GM23338 (cell line): ENCODE results near the gene C2orf92.

Experiments
- EZH2 ChIP-seq: fragments of 200-600 bp; sonication (generic); IDR thresholded peaks from one replicate; pipeline ENCODE4 v1.8.0; 2017; ENCODE audit warnings: antibody characterized with exemption, mild to moderate bottlenecking, low read depth; ENCODE audit not compliant: unreplicated experiment
- EZH2phosphoT487 ChIP-seq: fragments of 200-600 bp; sonication (generic); IDR thresholded peaks from one replicate; pipeline ENCODE4 v1.8.1; 2018; ENCODE audit warnings: antibody characterized with exemption; ENCODE audit not compliant: unreplicated experiment
- JUNB ChIP-seq: IDR thresholded peaks from one replicate; pipeline ENCODE4 v1.6.1; 2016; ENCODE audit warnings: antibody characterized with exemption; ENCODE audit not compliant: unreplicated experiment
- POLR2AphosphoS5 ChIP-seq: IDR thresholded peaks from 2 replicates; pipeline ENCODE4 v1.6.1; 2016; ENCODE audit warnings: antibody characterized with exemption, low read depth
- ZNF114 ChIP-seq: fragments of 250-450 bp; sonication (Bioruptor Pico); IDR thresholded peaks from 2 replicates; pipeline ENCODE4 v1.5.0; 2020; ENCODE audit warnings: mild to moderate bottlenecking, moderate library complexity
- ZNF331 ChIP-seq: fragments of 250-450 bp; sonication (Bioruptor Pico); IDR thresholded peaks from 2 replicates; pipeline ENCODE4 v1.5.0; 2020; ENCODE audit warnings: low read depth, mild to moderate bottlenecking, moderate library complexity
- TF ChIP-seq, protein P1 (sequence below), 2 experiments: fragments of 200-600 bp in 1 of 2; sonication (generic) in 1 of 2; conservative IDR thresholded peaks; 2 replicates each; pipeline versions ENCODE4 v1.5.1 to v1.6.1; 2016 to 2017; ENCODE audit warnings: antibody characterized with exemption in 2 of 2, low read depth in 2 of 2, mild to moderate bottlenecking in 2 of 2, moderate library complexity in 1 of 2
- TF ChIP-seq, protein P2 (sequence below): IDR thresholded peaks from one replicate; pipeline ENCODE4 v1.6.1; 2018; ENCODE audit warnings: antibody characterized with exemption; ENCODE audit not compliant: unreplicated experiment
- TF ChIP-seq, protein P3 (sequence below): fragments of 250-450 bp; sonication (Bioruptor Pico); IDR thresholded peaks from 2 replicates; pipeline ENCODE4 v1.5.0; 2020; ENCODE audit warnings: mild to moderate bottlenecking, moderate library complexity
- TF ChIP-seq, protein P4 (sequence below): IDR thresholded peaks from 2 replicates; pipeline ENCODE4 v1.6.1; 2016; ENCODE audit warnings: antibody characterized with exemption

DNA sequence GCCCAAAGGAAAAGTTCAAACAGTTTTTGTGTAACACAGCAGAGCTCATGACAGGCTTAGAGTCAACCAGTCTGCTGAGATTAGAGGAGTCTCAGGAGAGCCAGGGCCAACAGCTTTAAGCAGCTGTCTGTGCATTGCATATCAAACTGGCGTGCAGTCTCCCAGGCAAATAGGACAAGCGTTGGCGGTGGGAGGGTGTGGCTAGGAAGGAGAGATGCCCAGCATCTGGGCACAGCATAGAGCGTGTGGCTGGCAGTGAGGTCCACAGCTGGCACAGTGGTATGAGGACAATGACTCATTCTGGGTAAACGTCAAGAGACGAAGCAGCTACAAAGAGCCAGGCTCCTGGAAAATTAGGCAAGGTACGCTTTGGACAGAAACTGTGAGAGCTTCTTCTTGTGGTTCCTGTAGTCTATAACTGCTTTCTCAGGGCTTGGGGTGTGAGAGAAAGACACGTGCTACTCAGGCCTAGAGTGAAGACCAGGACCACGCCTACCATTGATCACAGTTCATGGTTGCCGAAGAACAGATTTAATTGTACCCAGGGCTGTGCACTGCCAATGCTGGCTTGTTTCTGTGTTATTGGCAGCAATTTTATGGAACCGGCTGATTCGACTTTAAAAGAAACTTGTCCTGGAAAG, 58.7 kb downstream of the C2orf92 start:
- TF ChIP-seq EZH2phosphoT487 (no peak), EZH2 (no peak), POLR2AphosphoS5 (no peak), ZNF331 (CRISPR knock-in tag) (no peak), JUNB (no peak), ZNF114 (CRISPR knock-in tag) (no peak)
- TF ChIP-seq, protein P1, sequence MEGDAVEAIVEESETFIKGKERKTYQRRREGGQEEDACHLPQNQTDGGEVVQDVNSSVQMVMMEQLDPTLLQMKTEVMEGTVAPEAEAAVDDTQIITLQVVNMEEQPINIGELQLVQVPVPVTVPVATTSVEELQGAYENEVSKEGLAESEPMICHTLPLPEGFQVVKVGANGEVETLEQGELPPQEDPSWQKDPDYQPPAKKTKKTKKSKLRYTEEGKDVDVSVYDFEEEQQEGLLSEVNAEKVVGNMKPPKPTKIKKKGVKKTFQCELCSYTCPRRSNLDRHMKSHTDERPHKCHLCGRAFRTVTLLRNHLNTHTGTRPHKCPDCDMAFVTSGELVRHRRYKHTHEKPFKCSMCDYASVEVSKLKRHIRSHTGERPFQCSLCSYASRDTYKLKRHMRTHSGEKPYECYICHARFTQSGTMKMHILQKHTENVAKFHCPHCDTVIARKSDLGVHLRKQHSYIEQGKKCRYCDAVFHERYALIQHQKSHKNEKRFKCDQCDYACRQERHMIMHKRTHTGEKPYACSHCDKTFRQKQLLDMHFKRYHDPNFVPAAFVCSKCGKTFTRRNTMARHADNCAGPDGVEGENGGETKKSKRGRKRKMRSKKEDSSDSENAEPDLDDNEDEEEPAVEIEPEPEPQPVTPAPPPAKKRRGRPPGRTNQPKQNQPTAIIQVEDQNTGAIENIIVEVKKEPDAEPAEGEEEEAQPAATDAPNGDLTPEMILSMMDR (conservative IDR thresholded peaks at IDR 0.05; ENCODE audit: low read depth in 2 of 2): no peak
- TF ChIP-seq, protein P2, sequence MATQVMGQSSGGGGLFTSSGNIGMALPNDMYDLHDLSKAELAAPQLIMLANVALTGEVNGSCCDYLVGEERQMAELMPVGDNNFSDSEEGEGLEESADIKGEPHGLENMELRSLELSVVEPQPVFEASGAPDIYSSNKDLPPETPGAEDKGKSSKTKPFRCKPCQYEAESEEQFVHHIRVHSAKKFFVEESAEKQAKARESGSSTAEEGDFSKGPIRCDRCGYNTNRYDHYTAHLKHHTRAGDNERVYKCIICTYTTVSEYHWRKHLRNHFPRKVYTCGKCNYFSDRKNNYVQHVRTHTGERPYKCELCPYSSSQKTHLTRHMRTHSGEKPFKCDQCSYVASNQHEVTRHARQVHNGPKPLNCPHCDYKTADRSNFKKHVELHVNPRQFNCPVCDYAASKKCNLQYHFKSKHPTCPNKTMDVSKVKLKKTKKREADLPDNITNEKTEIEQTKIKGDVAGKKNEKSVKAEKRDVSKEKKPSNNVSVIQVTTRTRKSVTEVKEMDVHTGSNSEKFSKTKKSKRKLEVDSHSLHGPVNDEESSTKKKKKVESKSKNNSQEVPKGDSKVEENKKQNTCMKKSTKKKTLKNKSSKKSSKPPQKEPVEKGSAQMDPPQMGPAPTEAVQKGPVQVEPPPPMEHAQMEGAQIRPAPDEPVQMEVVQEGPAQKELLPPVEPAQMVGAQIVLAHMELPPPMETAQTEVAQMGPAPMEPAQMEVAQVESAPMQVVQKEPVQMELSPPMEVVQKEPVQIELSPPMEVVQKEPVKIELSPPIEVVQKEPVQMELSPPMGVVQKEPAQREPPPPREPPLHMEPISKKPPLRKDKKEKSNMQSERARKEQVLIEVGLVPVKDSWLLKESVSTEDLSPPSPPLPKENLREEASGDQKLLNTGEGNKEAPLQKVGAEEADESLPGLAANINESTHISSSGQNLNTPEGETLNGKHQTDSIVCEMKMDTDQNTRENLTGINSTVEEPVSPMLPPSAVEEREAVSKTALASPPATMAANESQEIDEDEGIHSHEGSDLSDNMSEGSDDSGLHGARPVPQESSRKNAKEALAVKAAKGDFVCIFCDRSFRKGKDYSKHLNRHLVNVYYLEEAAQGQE: no peak
- TF ChIP-seq, protein P3, sequence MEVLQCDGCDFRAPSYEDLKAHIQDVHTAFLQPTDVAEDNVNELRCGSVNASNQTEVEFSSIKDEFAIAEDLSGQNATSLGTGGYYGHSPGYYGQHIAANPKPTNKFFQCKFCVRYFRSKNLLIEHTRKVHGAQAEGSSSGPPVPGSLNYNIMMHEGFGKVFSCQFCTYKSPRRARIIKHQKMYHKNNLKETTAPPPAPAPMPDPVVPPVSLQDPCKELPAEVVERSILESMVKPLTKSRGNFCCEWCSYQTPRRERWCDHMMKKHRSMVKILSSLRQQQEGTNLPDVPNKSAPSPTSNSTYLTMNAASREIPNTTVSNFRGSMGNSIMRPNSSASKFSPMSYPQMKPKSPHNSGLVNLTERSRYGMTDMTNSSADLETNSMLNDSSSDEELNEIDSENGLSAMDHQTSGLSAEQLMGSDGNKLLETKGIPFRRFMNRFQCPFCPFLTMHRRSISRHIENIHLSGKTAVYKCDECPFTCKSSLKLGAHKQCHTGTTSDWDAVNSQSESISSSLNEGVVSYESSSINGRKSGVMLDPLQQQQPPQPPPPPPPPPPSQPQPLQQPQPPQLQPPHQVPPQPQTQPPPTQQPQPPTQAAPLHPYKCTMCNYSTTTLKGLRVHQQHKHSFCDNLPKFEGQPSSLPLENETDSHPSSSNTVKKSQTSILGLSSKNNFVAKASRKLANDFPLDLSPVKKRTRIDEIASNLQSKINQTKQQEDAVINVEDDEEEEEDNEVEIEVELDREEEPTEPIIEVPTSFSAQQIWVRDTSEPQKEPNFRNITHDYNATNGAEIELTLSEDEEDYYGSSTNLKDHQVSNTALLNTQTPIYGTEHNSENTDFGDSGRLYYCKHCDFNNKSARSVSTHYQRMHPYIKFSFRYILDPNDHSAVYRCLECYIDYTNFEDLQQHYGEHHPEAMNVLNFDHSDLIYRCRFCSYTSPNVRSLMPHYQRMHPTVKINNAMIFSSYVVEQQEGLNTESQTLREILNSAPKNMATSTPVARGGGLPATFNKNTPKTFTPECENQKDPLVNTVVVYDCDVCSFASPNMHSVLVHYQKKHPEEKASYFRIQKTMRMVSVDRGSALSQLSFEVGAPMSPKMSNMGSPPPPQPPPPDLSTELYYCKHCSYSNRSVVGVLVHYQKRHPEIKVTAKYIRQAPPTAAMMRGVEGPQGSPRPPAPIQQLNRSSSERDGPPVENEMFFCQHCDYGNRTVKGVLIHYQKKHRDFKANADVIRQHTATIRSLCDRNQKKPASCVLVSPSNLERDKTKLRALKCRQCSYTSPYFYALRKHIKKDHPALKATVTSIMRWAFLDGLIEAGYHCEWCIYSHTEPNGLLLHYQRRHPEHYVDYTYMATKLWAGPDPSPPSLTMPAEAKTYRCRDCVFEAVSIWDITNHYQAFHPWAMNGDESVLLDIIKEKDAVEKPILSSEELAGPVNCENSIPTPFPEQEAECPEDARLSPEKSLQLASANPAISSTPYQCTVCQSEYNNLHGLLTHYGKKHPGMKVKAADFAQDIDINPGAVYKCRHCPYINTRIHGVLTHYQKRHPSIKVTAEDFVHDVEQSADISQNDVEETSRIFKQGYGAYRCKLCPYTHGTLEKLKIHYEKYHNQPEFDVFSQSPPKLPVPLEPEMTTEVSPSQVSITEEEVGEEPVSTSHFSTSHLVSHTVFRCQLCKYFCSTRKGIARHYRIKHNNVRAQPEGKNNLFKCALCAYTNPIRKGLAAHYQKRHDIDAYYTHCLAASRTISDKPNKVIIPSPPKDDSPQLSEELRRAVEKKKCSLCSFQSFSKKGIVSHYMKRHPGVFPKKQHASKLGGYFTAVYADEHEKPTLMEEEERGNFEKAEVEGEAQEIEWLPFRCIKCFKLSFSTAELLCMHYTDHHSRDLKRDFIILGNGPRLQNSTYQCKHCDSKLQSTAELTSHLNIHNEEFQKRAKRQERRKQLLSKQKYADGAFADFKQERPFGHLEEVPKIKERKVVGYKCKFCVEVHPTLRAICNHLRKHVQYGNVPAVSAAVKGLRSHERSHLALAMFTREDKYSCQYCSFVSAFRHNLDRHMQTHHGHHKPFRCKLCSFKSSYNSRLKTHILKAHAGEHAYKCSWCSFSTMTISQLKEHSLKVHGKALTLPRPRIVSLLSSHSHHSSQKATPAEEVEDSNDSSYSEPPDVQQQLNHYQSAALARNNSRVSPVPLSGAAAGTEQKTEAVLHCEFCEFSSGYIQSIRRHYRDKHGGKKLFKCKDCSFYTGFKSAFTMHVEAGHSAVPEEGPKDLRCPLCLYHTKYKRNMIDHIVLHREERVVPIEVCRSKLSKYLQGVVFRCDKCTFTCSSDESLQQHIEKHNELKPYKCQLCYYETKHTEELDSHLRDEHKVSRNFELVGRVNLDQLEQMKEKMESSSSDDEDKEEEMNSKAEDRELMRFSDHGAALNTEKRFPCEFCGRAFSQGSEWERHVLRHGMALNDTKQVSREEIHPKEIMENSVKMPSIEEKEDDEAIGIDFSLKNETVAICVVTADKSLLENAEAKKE (CRISPR knock-in tag): no peak
- TF ChIP-seq, protein P4, sequence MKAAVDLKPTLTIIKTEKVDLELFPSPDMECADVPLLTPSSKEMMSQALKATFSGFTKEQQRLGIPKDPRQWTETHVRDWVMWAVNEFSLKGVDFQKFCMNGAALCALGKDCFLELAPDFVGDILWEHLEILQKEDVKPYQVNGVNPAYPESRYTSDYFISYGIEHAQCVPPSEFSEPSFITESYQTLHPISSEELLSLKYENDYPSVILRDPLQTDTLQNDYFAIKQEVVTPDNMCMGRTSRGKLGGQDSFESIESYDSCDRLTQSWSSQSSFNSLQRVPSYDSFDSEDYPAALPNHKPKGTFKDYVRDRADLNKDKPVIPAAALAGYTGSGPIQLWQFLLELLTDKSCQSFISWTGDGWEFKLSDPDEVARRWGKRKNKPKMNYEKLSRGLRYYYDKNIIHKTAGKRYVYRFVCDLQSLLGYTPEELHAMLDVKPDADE: no peak
